GM23338 (cell line): Measurements from ENCODE around the gene LRTM2. TPM values are rescaled to one million over a fixed set of nuclear protein-coding genes. Genes with fewer than 3 reads are reported as not detected.

ENCODE experiments used
- ATAC-seq: fragments of 200-7000 bp; cut with Tn5 transposase; 3 replicates; pipeline ENCODE4 v1.9.1; 2020
- DNase-seq: peaks from one replicate; pipeline ENCODE4 v3.0.0-alpha.2; 2015; ENCODE audit warnings: low spot score
- H2AFZ ChIP-seq: fragments of 200-600 bp; sonication (generic); 2 replicates; pipeline ENCODE4 v1.8.0; 2016; ENCODE audit warnings: antibody characterized with exemption, mild to moderate bottlenecking, moderate library complexity
- H3F3A ChIP-seq: fragments of 200-600 bp; sonication (generic); replicated peaks from 2 replicates; pipeline ENCODE4 v1.8.0; 2017; ENCODE audit warnings: antibody characterized with exemption, mixed run types, low read depth
- H3K27ac ChIP-seq: fragments of 200-600 bp; sonication (generic); 2 replicates; pipeline ENCODE4 v1.6.1; 2016; ENCODE audit warnings: low read depth
- H3K27me3 ChIP-seq: fragments of 200-600 bp; sonication (generic); 2 replicates; pipeline ENCODE4 v1.8.0; 2016; ENCODE audit warnings: mild to moderate bottlenecking, mixed run types, moderate library complexity; ENCODE audit not compliant: insufficient read depth
- H3K36me3 ChIP-seq: fragments of 200-600 bp; sonication (generic); 2 replicates; pipeline ENCODE4 v1.8.0; 2016; ENCODE audit warnings: mild to moderate bottlenecking; ENCODE audit not compliant: insufficient read depth
- H3K4me1 ChIP-seq: fragments of 200-600 bp; sonication (generic); 2 replicates; pipeline ENCODE4 v1.8.0; 2016; ENCODE audit warnings: mild to moderate bottlenecking, moderate library complexity; ENCODE audit not compliant: insufficient read depth
- H3K4me2 ChIP-seq: fragments of 200-600 bp; sonication (generic); 2 replicates; pipeline ENCODE4 v1.7.1; 2017; ENCODE audit warnings: mixed run types
- H3K4me3 ChIP-seq: fragments of 200-600 bp; sonication (generic); 2 replicates; pipeline ENCODE4 v1.6.1; 2016; ENCODE audit warnings: mixed run types
- H3K79me2 ChIP-seq: fragments of 200-600 bp; sonication (generic); replicated peaks from 2 replicates; pipeline ENCODE4 v1.8.0; 2017; ENCODE audit warnings: mild to moderate bottlenecking; ENCODE audit not compliant: insufficient read depth
- H3K9me2 ChIP-seq: fragments of 200-600 bp; sonication (generic); 2 replicates; pipeline ENCODE4 v1.8.0; 2017; ENCODE audit not compliant: insufficient read depth
- H4K20me1 ChIP-seq: fragments of 200-600 bp; sonication (generic); replicated peaks from 2 replicates; pipeline ENCODE4 v1.8.0; 2017; ENCODE audit warnings: mild to moderate bottlenecking; ENCODE audit not compliant: insufficient read depth
- H3K27ac Mint-ChIP-seq: 2 replicates; pipeline ENCODE4 v1.8.0; 2020; ENCODE audit warnings: inconsistent platforms, mild to moderate bottlenecking, moderate library complexity, mixed read lengths
- H3K27me3 Mint-ChIP-seq: 3 replicates; pipeline ENCODE4 v1.8.0; 2022; ENCODE audit warnings: low read depth, mild to moderate bottlenecking, moderate library complexity, mixed read lengths, inconsistent platforms; ENCODE audit not compliant: insufficient read depth, poor library complexity
- H3K36me3 Mint-ChIP-seq: 3 replicates; pipeline ENCODE4 v1.8.0; 2021; ENCODE audit warnings: low read depth, mild to moderate bottlenecking, inconsistent platforms, moderate library complexity, mixed read lengths
- H3K4me1 Mint-ChIP-seq: 3 replicates; pipeline ENCODE4 v1.8.0; 2020; ENCODE audit warnings: mild to moderate bottlenecking, inconsistent platforms, mixed read lengths
- H3K4me3 Mint-ChIP-seq: 3 replicates; pipeline ENCODE4 v1.8.0; 2021; ENCODE audit warnings: moderate library complexity, mild to moderate bottlenecking, inconsistent platforms, mixed read lengths
- H3K9me3 Mint-ChIP-seq: 3 replicates; pipeline ENCODE4 v1.8.0; 2020; ENCODE audit warnings: moderate library complexity, mild to moderate bottlenecking, inconsistent platforms, mixed read lengths
- CREB1 ChIP-seq: fragments of 250-450 bp; sonication (Bioruptor Pico); IDR thresholded peaks from 2 replicates; pipeline ENCODE4 v1.5.0; 2020; ENCODE audit warnings: low read depth, mild to moderate bottlenecking, moderate library complexity
- CTCF ChIP-seq, 2 experiments: fragments of 200-600 bp in 1 of 2; sonication (generic) in 1 of 2; conservative IDR thresholded peaks; 2 replicates each; pipeline versions ENCODE4 v1.5.1 to v1.6.1; 2016 to 2017; ENCODE audit warnings: antibody characterized with exemption in 2 of 2, low read depth in 2 of 2, mild to moderate bottlenecking in 2 of 2, moderate library complexity in 1 of 2
- ETS1 ChIP-seq: IDR thresholded peaks from 2 replicates; pipeline ENCODE4 v1.6.1; 2016; ENCODE audit warnings: antibody characterized with exemption
- NANOG ChIP-seq: IDR thresholded peaks from 2 replicates; pipeline ENCODE4 v1.6.1; 2016; ENCODE audit warnings: antibody characterized with exemption, borderline replicate concordance
- REST ChIP-seq: IDR thresholded peaks from one replicate; pipeline ENCODE4 v1.6.1; 2018; ENCODE audit warnings: antibody characterized with exemption; ENCODE audit not compliant: unreplicated experiment
- STAT1 ChIP-seq: IDR thresholded peaks from one replicate; pipeline ENCODE4 v1.6.1; 2016; ENCODE audit warnings: antibody characterized with exemption; ENCODE audit not compliant: unreplicated experiment
- ZNF114 ChIP-seq: fragments of 250-450 bp; sonication (Bioruptor Pico); IDR thresholded peaks from 2 replicates; pipeline ENCODE4 v1.5.0; 2020; ENCODE audit warnings: mild to moderate bottlenecking, moderate library complexity
- ZNF462 ChIP-seq: fragments of 250-450 bp; sonication (Bioruptor Pico); IDR thresholded peaks from 2 replicates; pipeline ENCODE4 v1.5.0; 2020; ENCODE audit warnings: mild to moderate bottlenecking, moderate library complexity
- polyA plus RNA-seq: library from polyadenylated mRNA; unstranded; fragments of >200 nt; fragmentation: Nextera tagmentation; extraction: Ambion mirVana; gene quantifications from 2 replicates; pipeline ENCODE4 v1.2.1, GENCODE V29; 2016
- total RNA-seq: library from RNA; depleted of rRNA; stranded (reverse); fragments of >200 nt; shearing (Covaris generic); gene quantifications from 2 replicates; pipeline ENCODE4 v1.2.3, GENCODE V29; 2014

The LRTM2 gene
- total and polyA plus RNA-seq, 2 experiments from 2014 or later, result 0.08 TPM; not detected in 1

GRCh38 chr12:1777798-1778197 lies 42.6 kb upstream of the LRTM2 start:
- Histone ChIP-seq H2AFZ (no peak overlapping the region), H3K9me2 (no peaks in the 10 kb centered on the region), H3F3A (no peaks in the 10 kb centered on the region), H3K36me3 (peaks cover 3% of the 10 kb centered on the region; the same call in 1 of the 2 replicates), H4K20me1 (0 out of 2 replicates have a peak, but pooled peaks cover 23% of the 10 kb centered on the region), H3K79me2 (peaks cover 37% of the 10 kb centered on the region), H3K4me1 (0 out of 2 replicates have a peak, but pooled peaks cover 13% of the 10 kb centered on the region), H3K27me3 (no peaks in the 10 kb centered on the region), H3K27ac (no peak overlapping the region), H3K4me2 (no peak overlapping the region), H3K4me3 (no peak overlapping the region)
- ATAC-seq (no peak), DNase-seq (no peak)
- Mint-ChIP-seq H3K27ac (no peak overlapping the region), H3K9me3 (no peaks in the 10 kb centered on the region), H3K4me3 (no peak overlapping the region), H3K36me3 (no peaks in the 10 kb centered on the region; the same call in 1 of the 3 replicates), H3K4me1 (peaks cover 23% of the 10 kb centered on the region; the same call in 2 of the 3 replicates), H3K27me3 (no peaks in the 10 kb centered on the region)
- TF ChIP-seq STAT1, result no peak
- no peak for TF ChIP-seq REST
- TF ChIP-seq NANOG, result no peak
- TF ChIP-seq ZNF462 (CRISPR knock-in tag), result no peak
- TF ChIP-seq CTCF (conservative IDR thresholded peaks at IDR 0.05; ENCODE audit: low read depth in 2 of 2), result no peak
- no peak for TF ChIP-seq ZNF114 (CRISPR knock-in tag)
- TF ChIP-seq CREB1 (CRISPR knock-in tag), result no peak
- TF ChIP-seq ETS1, result no peak
